Measurements from ENCODE around the gene ARMC12. TPM values are rescaled to one million over a fixed set of nuclear protein-coding genes. Genes with fewer than 3 reads are reported as not detected.

Gene ARMC12
- total and polyA plus RNA-seq, 2 of the 4 experiments (the other 2 are of a cell fraction) = 0.18 to 0.74 TPM

DNA sequence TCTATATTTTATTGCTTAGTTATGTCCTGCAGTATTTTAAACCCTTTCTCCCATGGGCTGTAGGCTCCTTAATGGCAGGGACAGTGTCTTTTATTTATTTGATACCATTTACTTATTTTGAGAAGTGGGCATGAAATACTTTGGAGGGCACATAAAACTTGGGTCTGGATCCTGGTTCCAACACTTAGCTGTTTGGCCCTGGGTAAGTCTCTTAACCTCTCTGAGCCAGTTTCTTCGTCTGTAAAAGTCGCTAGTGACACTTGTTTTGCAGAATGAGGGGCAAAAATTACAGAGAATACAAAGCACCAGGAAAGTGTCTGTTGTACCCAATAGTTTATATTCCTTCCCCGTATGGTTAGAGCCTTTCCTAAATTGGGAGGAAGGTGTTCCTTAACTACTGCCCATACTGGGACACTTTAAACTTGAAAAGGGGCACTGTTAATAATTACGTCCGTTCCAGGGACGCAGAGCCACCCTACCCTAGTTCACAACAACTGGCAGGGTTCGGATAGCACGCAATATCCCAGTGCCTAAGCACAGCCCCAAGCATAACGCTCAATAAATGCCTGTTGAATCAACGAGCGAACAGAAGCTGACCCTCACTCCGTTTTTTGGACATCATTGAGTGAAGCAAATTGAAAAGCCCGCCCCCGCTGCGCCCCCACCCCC, 6.0 kb upstream of the ARMC12 start:
- Histone ChIP-seq H3K18ac (ENCODE audit: low read depth, low read length) (no peak overlapping the region), H3K79me1 (ENCODE audit: low read depth in 1 of 2, low read length in 2 of 2) (no peaks in the 10 kb centered on the region), H4K5ac (ENCODE audit: low read depth, low read length) (peak overlapping the region; percentile 21; the same call in 1 of the 2 replicates), H3K4ac (ENCODE audit: low read depth, low read length) (no peak overlapping the region), H2BK20ac (ENCODE audit: low read depth, low read length) (0 out of 2 replicates have a peak overlapping the region, but pooled peaks have one; percentile 7), H2AK9ac (replicated peaks; ENCODE audit: low read depth, low read length, poor library complexity) (no peak overlapping the region), H3K36me3 (ENCODE audit: control insufficient read depth, insufficient read depth, low read length) (no peaks in the 10 kb centered on the region), H4K91ac (ENCODE audit: insufficient read depth, low read depth, low read length) (no peak overlapping the region), H2BK15ac (ENCODE audit: low read depth, low read length) (peak overlapping the region; percentile 59; the same call in 1 of the 3 replicates), H2AFZ (replicated peaks; ENCODE audit: low read length, poor library complexity) (peak overlapping the region; percentile 94), H4K20me1 (ENCODE audit: insufficient read depth, low read length) (no peaks in the 10 kb centered on the region), H3K9me1 (ENCODE audit: insufficient read depth, low read length) (peaks cover 12% of the 10 kb centered on the region), H4K8ac (ENCODE audit: low read depth in 2 of 2, low read length in 2 of 2) (peak overlapping the region in 1 of 2 experiments; percentile 43; a peak in 1 of 4 replicates), H2BK120ac (ENCODE audit: low read depth, low read length) (peak overlapping the region; percentile 44), H3K56ac (ENCODE audit: extremely low read depth, insufficient read depth, low read length) (no peak overlapping the region), H2AK5ac (ENCODE audit: low read depth, low read length) (peak overlapping the region; percentile 5; the same call in 1 of the 2 replicates), H3K9me3 (ENCODE audit: control insufficient read depth, insufficient read depth, low read length) (no peaks in the 10 kb centered on the region), H3K27me3 (ENCODE audit: control insufficient read depth, insufficient read depth, low read length) (no peaks in the 10 kb centered on the region), H3K23ac (ENCODE audit: low read depth, low read length) (no peak overlapping the region), H3K4me1 (ENCODE audit: control insufficient read depth, insufficient read depth, low read length) (peaks cover 15% of the 10 kb centered on the region), H3K4me3 (ENCODE audit: insufficient read depth, low read depth, low read length) (peak overlapping the region; percentile 22; the same call in 1 of the 2 replicates), H3K14ac (replicated peaks; ENCODE audit: low read depth, low read length) (no peak overlapping the region), H3K4me2 (ENCODE audit: low read depth, low read length) (peak overlapping the region; percentile 68), H2BK5ac (ENCODE audit: low read depth, low read length, poor library complexity, severe bottlenecking) (no peak overlapping the region), H3K9ac (ENCODE audit: low read depth, low read length) (no peak overlapping the region), H3K27ac (ENCODE audit: insufficient read depth, low read length) (peak overlapping the region; percentile 26; the same call in 1 of the 2 replicates)
- ATAC-seq (ENCODE audit: low read depth) = no peak
- TF ChIP-seq, protein P1, sequence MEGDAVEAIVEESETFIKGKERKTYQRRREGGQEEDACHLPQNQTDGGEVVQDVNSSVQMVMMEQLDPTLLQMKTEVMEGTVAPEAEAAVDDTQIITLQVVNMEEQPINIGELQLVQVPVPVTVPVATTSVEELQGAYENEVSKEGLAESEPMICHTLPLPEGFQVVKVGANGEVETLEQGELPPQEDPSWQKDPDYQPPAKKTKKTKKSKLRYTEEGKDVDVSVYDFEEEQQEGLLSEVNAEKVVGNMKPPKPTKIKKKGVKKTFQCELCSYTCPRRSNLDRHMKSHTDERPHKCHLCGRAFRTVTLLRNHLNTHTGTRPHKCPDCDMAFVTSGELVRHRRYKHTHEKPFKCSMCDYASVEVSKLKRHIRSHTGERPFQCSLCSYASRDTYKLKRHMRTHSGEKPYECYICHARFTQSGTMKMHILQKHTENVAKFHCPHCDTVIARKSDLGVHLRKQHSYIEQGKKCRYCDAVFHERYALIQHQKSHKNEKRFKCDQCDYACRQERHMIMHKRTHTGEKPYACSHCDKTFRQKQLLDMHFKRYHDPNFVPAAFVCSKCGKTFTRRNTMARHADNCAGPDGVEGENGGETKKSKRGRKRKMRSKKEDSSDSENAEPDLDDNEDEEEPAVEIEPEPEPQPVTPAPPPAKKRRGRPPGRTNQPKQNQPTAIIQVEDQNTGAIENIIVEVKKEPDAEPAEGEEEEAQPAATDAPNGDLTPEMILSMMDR (conservative IDR thresholded peaks at IDR 0.05; ENCODE audit: low read depth, low read length) = no peak
- TF ChIP-seq, protein P2, sequence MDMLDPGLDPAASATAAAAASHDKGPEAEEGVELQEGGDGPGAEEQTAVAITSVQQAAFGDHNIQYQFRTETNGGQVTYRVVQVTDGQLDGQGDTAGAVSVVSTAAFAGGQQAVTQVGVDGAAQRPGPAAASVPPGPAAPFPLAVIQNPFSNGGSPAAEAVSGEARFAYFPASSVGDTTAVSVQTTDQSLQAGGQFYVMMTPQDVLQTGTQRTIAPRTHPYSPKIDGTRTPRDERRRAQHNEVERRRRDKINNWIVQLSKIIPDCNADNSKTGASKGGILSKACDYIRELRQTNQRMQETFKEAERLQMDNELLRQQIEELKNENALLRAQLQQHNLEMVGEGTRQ (IDR thresholded peaks at IDR 0.05; ENCODE audit: low read depth, low read length) = no peak
- TF ChIP-seq RCOR1 (IDR thresholded peaks at IDR 0.05; ENCODE audit: insufficient replicate concordance, low read length) = no peak
- no peak for TF ChIP-seq POLR2A (IDR thresholded peaks at IDR 0.05; ENCODE audit: low read depth, low read length)
- TF ChIP-seq SMC3 (IDR thresholded peaks at IDR 0.05; ENCODE audit: low read depth, low read length) = no peak
- TF ChIP-seq FOS (IDR thresholded peaks at IDR 0.05; ENCODE audit: low read depth, low read length) = no peak
- TF ChIP-seq, protein P3, sequence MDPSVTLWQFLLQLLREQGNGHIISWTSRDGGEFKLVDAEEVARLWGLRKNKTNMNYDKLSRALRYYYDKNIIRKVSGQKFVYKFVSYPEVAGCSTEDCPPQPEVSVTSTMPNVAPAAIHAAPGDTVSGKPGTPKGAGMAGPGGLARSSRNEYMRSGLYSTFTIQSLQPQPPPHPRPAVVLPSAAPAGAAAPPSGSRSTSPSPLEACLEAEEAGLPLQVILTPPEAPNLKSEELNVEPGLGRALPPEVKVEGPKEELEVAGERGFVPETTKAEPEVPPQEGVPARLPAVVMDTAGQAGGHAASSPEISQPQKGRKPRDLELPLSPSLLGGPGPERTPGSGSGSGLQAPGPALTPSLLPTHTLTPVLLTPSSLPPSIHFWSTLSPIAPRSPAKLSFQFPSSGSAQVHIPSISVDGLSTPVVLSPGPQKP (IDR thresholded peaks at IDR 0.05; ENCODE audit: borderline replicate concordance, low read depth, low read length) = no peak
- ChIA-PET POLR2A (ENCODE audit: unreplicated experiment) (no interaction called here), CTCF (no interaction called here)
- BruUV-seq (replicated peaks) = no TSS peak
- in situ Hi-C loops (cut with MboI; ENCODE audit: low sequenced_read_pairs) = loop anchor here (25.0 kb wide), 1 partner anchor 419 kb away; no protein-coding TSS in a partner anchor
- 13% methylated on average over 4 of the region's 15 CpGs; no CpG with 5 or more reads in 1 of the 2 experiments for WGBS, 2 experiments (ENCODE audit: extremely low coverage in 2 of 2, insufficient read length in 1 of 2)
- intact Hi-C loops (cut with micrococcal nuclease) = no loop called here
- dilution Hi-C loops (cut with HindIII; ENCODE audit: low sequenced_read_pairs, unreplicated experiment) = no loop called here
- DNase-seq = no peak
